ENCODE data around the gene JAKMIP2.

Gene JAKMIP2

GRCh38 chr5:147670815-147671214 is 111.7 kb downstream of the JAKMIP2 start:
- Mint-ChIP-seq H3K27ac (no peak overlapping the region), H3K27me3 (no peaks in the 10 kb centered on the region), H3K4me3 (no peak overlapping the region), H3K9me3 (no peaks in the 10 kb centered on the region), H3K4me1 (no peaks in the 10 kb centered on the region)
- ATAC-seq (no peak), DNase-seq (no peak)

GRCh38 chr5:147669169-147669869 is 113.2 kb downstream of the JAKMIP2 start:
- DNase-seq (no peak), ATAC-seq (no peak)
- Mint-ChIP-seq H3K27me3 (no peaks in the 10 kb centered on the region), H3K27ac (no peak overlapping the region), H3K4me1 (no peaks in the 10 kb centered on the region), H3K4me3 (no peak overlapping the region), H3K9me3 (no peaks in the 10 kb centered on the region)

DNA sequence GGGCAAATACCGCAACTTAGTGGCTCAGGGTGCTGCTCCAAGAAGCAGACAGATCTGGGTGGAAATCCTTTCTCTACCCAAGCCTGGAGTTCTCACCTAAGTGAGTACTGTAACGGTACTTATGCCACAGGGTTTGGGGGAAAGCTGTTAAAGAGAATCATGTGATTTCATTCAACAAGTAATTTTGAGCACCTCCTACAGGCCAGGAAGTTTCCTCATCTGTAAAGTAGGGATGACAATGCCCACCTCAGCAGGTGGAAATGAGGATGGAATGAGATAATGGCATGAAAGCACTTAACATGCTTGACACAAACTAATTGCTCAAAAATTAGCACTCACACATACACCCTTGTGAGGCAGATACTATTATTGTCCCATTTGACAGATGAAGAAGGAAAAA is 114.1 kb downstream of the JAKMIP2 start:
- H3K4me1 Mint-ChIP-seq = no peaks in the 10 kb centered on the region
- no peak overlapping the region for H3K27ac Mint-ChIP-seq
- H3K4me3 Mint-ChIP-seq = no peak overlapping the region
- H3K27me3 Mint-ChIP-seq = no peaks in the 10 kb centered on the region
- DNase-seq (no peak), ATAC-seq (no peak)
- H3K9me3 Mint-ChIP-seq = no peaks in the 10 kb centered on the region

GRCh38 chr5:147667363-147667762 is 115.2 kb downstream of the JAKMIP2 start:
- H3K4me3 Mint-ChIP-seq = no peak overlapping the region
- ATAC-seq (no peak), DNase-seq (no peak)
- no peak overlapping the region for H3K27ac Mint-ChIP-seq
- H3K9me3 Mint-ChIP-seq = no peaks in the 10 kb centered on the region
- H3K27me3 Mint-ChIP-seq = no peaks in the 10 kb centered on the region
- no peaks in the 10 kb centered on the region for H3K4me1 Mint-ChIP-seq

DNA sequence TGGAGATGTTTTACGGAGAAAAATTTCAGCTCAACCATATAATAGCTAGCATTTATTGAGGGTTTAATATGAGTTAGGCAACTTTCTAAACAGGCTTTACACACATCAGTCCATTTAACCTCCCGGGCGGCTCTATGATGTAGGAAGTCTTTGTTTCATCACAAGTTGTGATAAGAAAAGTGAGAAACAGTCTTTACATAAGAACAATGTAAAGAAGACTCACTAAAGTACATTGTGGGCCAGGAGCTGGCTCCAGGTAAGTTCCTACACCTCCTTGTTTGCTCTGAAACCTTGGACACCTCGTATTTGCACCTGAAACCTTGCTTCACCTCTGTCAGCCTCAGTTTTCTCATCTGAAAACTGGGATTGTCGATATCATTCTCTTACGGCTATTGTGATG is 116.1 kb downstream of the JAKMIP2 start:
- ATAC-seq (no peak), DNase-seq (no peak)
- Mint-ChIP-seq H3K9me3 (no peaks in the 10 kb centered on the region), H3K4me1 (no peaks in the 10 kb centered on the region), H3K27ac (no peak overlapping the region), H3K27me3 (no peaks in the 10 kb centered on the region), H3K4me3 (no peak overlapping the region)

DNA sequence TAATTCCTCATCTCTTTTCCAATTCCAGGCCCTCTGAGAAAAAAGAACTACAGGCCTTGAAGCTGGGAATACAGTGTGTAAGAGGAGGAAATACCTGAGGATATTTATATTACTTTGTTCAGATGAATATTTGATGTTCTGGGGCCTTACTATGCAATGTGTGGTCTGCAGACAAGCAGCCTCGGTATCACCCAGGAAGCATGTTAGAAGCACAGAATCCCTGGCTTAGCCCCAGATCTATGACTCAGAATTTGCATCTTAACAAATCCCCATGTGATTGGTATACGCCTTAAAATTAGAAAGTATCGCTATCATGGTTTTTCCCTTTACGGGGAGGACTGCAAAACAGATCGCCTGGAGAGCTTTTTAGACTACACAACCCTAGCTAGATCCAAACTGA is 121.0 kb downstream of the JAKMIP2 start:
- DNase-seq (no peak), ATAC-seq (no peak)
- peaks cover 6 to 9% of the 10 kb centered on the region in 2 donors for H3K9me3 Mint-ChIP-seq
- no peak overlapping the region for H3K27ac Mint-ChIP-seq
- H3K27me3 Mint-ChIP-seq = no peaks in the 10 kb centered on the region
- H3K4me1 Mint-ChIP-seq = no peaks in the 10 kb centered on the region
- H3K4me3 Mint-ChIP-seq = no peak overlapping the region

GRCh38 chr5:147659166-147659929 is 123.2 kb downstream of the JAKMIP2 start:
- no peak for DNase-seq

DNA sequence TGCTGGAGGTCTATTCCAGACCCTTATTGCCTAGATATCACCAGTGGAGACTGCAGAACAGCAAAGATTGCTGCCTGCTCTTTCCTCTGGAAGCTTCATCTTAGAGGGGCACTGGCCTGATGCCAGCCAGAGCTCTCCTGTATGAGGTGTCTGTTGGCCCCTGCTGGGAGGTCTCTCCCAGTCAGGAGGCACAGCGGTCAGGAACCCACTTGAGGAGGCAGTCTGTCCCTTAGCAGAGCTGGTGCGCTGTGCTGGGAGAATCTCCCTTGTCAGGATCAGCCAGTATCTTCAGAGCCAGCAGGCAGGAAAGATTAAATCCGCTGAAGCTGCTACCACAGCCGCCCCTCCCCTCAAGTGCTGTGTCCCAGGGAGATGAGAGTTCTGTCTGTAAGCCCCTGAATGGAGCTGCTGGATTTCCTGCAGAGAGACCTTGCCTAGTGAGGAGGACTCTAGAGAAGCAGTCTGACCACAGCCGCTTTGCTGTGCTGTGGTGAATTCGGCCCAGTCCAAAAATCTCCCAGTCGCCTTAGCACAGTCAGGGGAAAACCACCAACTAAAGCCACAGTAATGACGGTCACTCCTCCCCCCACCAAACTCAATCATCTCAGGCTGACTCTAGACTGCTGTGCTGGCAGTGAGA is 124.1 kb downstream of the JAKMIP2 start:
- H3K27me3 Mint-ChIP-seq = no peaks in the 10 kb centered on the region
- no peaks in the 10 kb centered on the region for H3K4me1 Mint-ChIP-seq
- H3K4me3 Mint-ChIP-seq = no peak overlapping the region
- ATAC-seq (no peak), DNase-seq (no peak)
- no peak overlapping the region for H3K27ac Mint-ChIP-seq
- H3K9me3 Mint-ChIP-seq = peaks cover 17 to 24% of the 10 kb centered on the region in 2 donors

More at GRCh38 chr5:147659166-147659929, 123.2 kb downstream of the JAKMIP2 start:
- no peak overlapping the region for H3K4me3 Mint-ChIP-seq
- no peak for ATAC-seq
- H3K4me1 Mint-ChIP-seq = no peaks in the 10 kb centered on the region
- H3K9me3 Mint-ChIP-seq = peaks cover 17 to 24% of the 10 kb centered on the region in 2 donors
- no peaks in the 10 kb centered on the region for H3K27me3 Mint-ChIP-seq
- peak overlapping the region in 1 of 2 donors; percentile 71 for H3K27ac Mint-ChIP-seq

DNA sequence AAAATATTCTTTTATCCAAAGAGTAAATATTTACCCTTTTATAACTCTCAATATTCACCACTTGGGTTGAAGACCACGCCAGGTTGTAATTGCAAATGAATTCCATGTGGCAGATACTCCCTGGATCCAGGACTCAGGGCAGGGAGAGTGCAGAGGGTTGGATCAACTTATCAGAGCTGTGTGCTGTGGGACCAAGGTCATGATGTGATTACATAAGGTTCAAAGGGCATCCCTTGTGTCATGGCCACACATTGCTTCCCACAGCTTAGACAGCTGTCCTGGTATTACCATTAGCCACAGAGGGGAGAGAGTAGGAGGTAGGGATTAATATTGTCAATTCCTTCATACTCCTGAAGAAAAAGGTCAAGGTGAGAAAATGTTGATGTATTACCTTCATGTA is 133.9 kb downstream of the JAKMIP2 start:
- Mint-ChIP-seq H3K4me3 (no peak overlapping the region), H3K27me3 (no peaks in the 10 kb centered on the region), H3K9me3 (no peaks in the 10 kb centered on the region), H3K4me1 (no peaks in the 10 kb centered on the region), H3K27ac (no peak overlapping the region)
- ATAC-seq = no peak
- no peak for DNase-seq

GRCh38 chr5:147645197-147645596 is 137.3 kb downstream of the JAKMIP2 start:
- H3K27me3 Mint-ChIP-seq = no peaks in the 10 kb centered on the region
- DNase-seq (no peak), ATAC-seq (no peak)
- no peak overlapping the region for H3K4me3 Mint-ChIP-seq
- no peaks in the 10 kb centered on the region for H3K9me3 Mint-ChIP-seq
- no peaks in the 10 kb centered on the region for H3K4me1 Mint-ChIP-seq
- H3K27ac Mint-ChIP-seq = no peak overlapping the region

DNA sequence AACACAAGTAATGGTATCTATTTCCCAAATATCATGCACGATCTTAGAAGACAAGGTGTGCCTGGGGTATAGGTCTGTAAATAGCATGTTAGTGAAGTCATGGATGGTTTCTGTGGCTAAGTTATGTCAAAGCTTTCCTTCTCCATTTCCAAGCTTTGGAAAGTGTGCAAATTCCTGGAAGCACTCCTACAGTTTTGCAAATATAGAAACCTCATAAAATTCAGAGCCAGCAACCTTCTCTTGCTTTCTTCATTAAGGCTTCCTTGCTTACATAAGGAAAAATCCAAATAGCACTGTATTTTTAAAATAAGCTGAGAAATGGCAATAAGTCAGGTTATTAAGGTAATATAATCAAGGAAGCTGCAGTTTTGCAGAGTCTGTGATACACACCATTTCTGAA is 138.1 kb downstream of the JAKMIP2 start:
- no peak for ATAC-seq
- no peak overlapping the region for H3K4me3 Mint-ChIP-seq

DNA sequence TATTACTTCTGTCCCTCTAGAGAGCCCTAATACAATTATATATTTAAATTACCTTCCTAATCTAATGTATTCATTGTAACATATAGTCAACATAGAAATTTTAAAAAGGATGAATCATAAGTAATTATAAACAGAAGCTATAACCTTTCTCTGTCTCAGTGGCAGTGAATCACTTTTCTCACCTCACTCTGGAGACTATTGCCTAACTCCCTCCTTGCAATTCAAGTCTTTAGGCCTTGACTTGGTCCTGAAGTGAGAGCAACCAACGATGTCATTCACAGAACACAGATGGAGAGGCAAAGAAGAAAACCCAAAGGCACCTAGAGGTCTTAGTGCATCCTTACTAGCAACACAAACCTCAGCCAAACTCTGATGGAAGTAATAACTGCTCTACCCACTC is 139.4 kb downstream of the JAKMIP2 start:
- ATAC-seq (no peak), DNase-seq (no peak)
- Mint-ChIP-seq H3K9me3 (no peaks in the 10 kb centered on the region), H3K27ac (no peak overlapping the region), H3K27me3 (no peaks in the 10 kb centered on the region), H3K4me3 (no peak overlapping the region), H3K4me1 (no peaks in the 10 kb centered on the region)

More for the DNA sequence above, 138.1 kb downstream of the JAKMIP2 start:
- DNase-seq = no peak
- no peak overlapping the region for H3K27ac Mint-ChIP-seq
- H3K27me3 Mint-ChIP-seq = no peaks in the 10 kb centered on the region
- H3K9me3 Mint-ChIP-seq = no peaks in the 10 kb centered on the region
- no peaks in the 10 kb centered on the region for H3K4me1 Mint-ChIP-seq

GRCh38 chr5:147642666-147643065 is 139.9 kb downstream of the JAKMIP2 start:
- H3K27ac Mint-ChIP-seq = no peak overlapping the region
- H3K27me3 Mint-ChIP-seq = no peaks in the 10 kb centered on the region
- DNase-seq (no peak), ATAC-seq (no peak)
- H3K9me3 Mint-ChIP-seq = no peaks in the 10 kb centered on the region
- no peaks in the 10 kb centered on the region for H3K4me1 Mint-ChIP-seq
- no peak overlapping the region for H3K4me3 Mint-ChIP-seq

- DNase-seq (no peak), ATAC-seq (no peak)
- H3K27me3 Mint-ChIP-seq = no peaks in the 10 kb centered on the region
- H3K27ac Mint-ChIP-seq = no peak overlapping the region
- no peak overlapping the region for H3K4me3 Mint-ChIP-seq
- H3K9me3 Mint-ChIP-seq = no peaks in the 10 kb centered on the region
- no peaks in the 10 kb centered on the region for H3K4me1 Mint-ChIP-seq
Measured at GRCh38 chr5:147639321-147639720, 143.2 kb downstream of the JAKMIP2 start.

DNA sequence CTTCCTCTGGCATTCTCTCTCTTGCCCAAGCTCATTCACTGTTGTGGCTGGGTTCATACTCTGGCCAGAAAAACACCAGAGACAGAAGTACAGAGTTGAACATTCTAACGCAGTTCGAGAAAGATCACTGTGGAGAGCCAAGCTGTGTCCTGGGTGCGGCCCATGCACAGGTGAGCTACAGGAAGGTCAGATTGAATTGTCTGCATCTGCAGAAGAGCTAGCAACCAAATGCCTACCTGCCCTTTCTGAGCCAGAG is 145.9 kb downstream of the JAKMIP2 start:
- H3K4me1 Mint-ChIP-seq = no peaks in the 10 kb centered on the region
- DNase-seq (no peak), ATAC-seq (no peak)
- no peaks in the 10 kb centered on the region for H3K27me3 Mint-ChIP-seq
- no peak overlapping the region for H3K4me3 Mint-ChIP-seq
- H3K9me3 Mint-ChIP-seq = no peaks in the 10 kb centered on the region
- no peak overlapping the region for H3K27ac Mint-ChIP-seq

GRCh38 chr5:147635882-147636728 is 146.4 kb downstream of the JAKMIP2 start:
- ATAC-seq = no peak
- H3K27ac Mint-ChIP-seq = no peak overlapping the region

More at GRCh38 chr5:147635882-147636728, 146.4 kb downstream of the JAKMIP2 start:
- DNase-seq = no peak
- H3K9me3 Mint-ChIP-seq = no peaks in the 10 kb centered on the region
- no peak overlapping the region for H3K4me3 Mint-ChIP-seq
- no peaks in the 10 kb centered on the region for H3K27me3 Mint-ChIP-seq
- no peaks in the 10 kb centered on the region for H3K4me1 Mint-ChIP-seq
